OCI-LY1 (cell line): ENCODE results near the gene VTI1B.

Source experiments
- H2AFZ ChIP-seq: fragments of 200-600 bp; sonication (generic), shearing (Covaris generic); 2 replicates; pipeline ENCODE4 v1.6.0; 2014; ENCODE audit warnings: antibody characterized with exemption, mild to moderate bottlenecking, low read length
- H3F3A ChIP-seq: fragments of 200-600 bp; sonication (generic), shearing (Covaris generic); 2 replicates; pipeline ENCODE4 v1.6.0; 2014; ENCODE audit warnings: mild to moderate bottlenecking, antibody characterized with exemption, low read length, moderate library complexity; ENCODE audit not compliant: insufficient read depth
- H3K27ac ChIP-seq: fragments of 200-600 bp; sonication (generic); 2 replicates; pipeline ENCODE4 v1.5.1; 2014; ENCODE audit warnings: low read length, mixed run types, mild to moderate bottlenecking, low read depth; ENCODE audit not compliant: poor library complexity, severe bottlenecking
- H3K27me3 ChIP-seq: fragments of 200-600 bp; sonication (generic); 2 replicates; pipeline ENCODE4 v1.6.0; 2014; ENCODE audit warnings: antibody characterized with exemption, mild to moderate bottlenecking, low read length, moderate library complexity; ENCODE audit not compliant: insufficient read depth
- H3K36me3 ChIP-seq: fragments of 200-600 bp; sonication (generic); 2 replicates; pipeline ENCODE4 v1.6.1; 2014; ENCODE audit warnings: mild to moderate bottlenecking, antibody characterized with exemption, low read length, moderate library complexity, mixed read lengths; ENCODE audit not compliant: insufficient read depth
- H3K4me1 ChIP-seq: fragments of 200-600 bp; sonication (generic); 2 replicates; pipeline ENCODE4 v1.5.1; 2014; ENCODE audit warnings: mild to moderate bottlenecking, low read length, moderate library complexity; ENCODE audit not compliant: insufficient read depth, severe bottlenecking
- H3K4me2 ChIP-seq: fragments of 200-600 bp; sonication (generic), shearing (Covaris generic); 2 replicates; pipeline ENCODE4 v1.6.1; 2014; ENCODE audit warnings: low read length
- H3K4me3 ChIP-seq: fragments of 200-600 bp; sonication (generic); 2 replicates; pipeline ENCODE4 v1.5.1; 2014; ENCODE audit warnings: low read length, low read depth, mild to moderate bottlenecking, mixed read lengths; ENCODE audit not compliant: poor library complexity, severe bottlenecking
- H3K79me2 ChIP-seq: fragments of 200-600 bp; shearing (Covaris generic); 2 replicates; pipeline ENCODE4 v1.6.1; 2016; ENCODE audit warnings: mixed run types, low read length, mixed read lengths; ENCODE audit not compliant: insufficient read depth
- H3K9ac ChIP-seq: fragments of 200-600 bp; sonication (generic), shearing (Covaris generic); 2 replicates; pipeline ENCODE4 v1.6.1; 2014; ENCODE audit warnings: mild to moderate bottlenecking, low read length, mixed read lengths
- H3K9me2 ChIP-seq: fragments of 200-600 bp; sonication (generic), shearing (Covaris generic); 2 replicates; pipeline ENCODE4 v1.6.1; 2014; ENCODE audit warnings: low read depth, mild to moderate bottlenecking, low read length, mixed read lengths
- H3K9me3 ChIP-seq: fragments of 200-600 bp; shearing (Covaris generic); 2 replicates; pipeline ENCODE4 v1.6.1; 2014; ENCODE audit warnings: low read length, mixed read lengths
- H4K20me1 ChIP-seq: fragments of 200-600 bp; sonication (generic), shearing (Covaris generic); 2 replicates; pipeline ENCODE4 v1.6.0; 2016; ENCODE audit warnings: mild to moderate bottlenecking, low read length; ENCODE audit not compliant: insufficient read depth
- CTCF ChIP-seq: fragments of 200-600 bp; sonication (generic), shearing (Covaris generic); IDR thresholded peaks from 2 replicates; pipeline ENCODE4 v1.5.1; 2017; ENCODE audit warnings: mild to moderate bottlenecking, antibody characterized with exemption, low read length, moderate library complexity, mixed read lengths
- EZH2 ChIP-seq: fragments of 200-600 bp; sonication (generic), shearing (Covaris generic); IDR thresholded peaks from 2 replicates; pipeline ENCODE4 v1.8.0; 2017; ENCODE audit warnings: borderline replicate concordance, mixed run types, mild to moderate bottlenecking, antibody characterized with exemption, low read length, moderate library complexity, mixed read lengths

VTI1B gene

DNA sequence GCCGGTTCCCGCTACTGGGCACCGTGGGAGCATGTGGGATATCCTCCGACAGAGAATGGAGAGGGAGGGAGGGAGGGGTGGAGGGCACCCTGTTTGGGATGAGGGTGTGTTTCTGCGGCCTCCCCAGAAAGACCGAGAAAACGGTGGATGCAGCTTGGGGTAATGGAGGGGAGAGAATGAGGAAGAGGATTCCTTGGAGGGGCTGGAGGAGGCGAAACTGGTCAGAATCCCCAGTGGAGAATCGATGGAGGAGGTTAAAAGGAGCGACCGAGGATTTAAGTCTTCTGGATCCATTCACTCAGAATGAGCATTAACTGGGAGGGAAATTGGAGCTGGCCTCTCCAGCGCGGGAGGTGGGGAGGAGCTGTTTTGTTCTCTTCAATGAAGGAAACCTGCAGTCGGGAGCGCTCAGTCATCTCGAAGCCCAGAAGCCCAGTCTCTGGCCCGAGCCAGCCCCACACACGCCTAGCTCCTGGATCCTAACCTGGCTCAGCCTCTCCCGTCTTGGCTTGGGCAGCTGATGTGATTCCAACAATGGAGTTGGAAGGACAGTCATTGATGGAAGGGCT, 54.1 kb downstream of the VTI1B start:
- H3K4me3 ChIP-seq: peak overlapping the region; percentile 71
- no peaks in the 10 kb centered on the region for H3K9me2 ChIP-seq
- peak overlapping the region; percentile 85 for H3K4me2 ChIP-seq
- TF ChIP-seq EZH2 (no peak), CTCF (no peak)
- H4K20me1 ChIP-seq: no peaks in the 10 kb centered on the region
- H3K27me3 ChIP-seq: no peaks in the 10 kb centered on the region
- H3F3A ChIP-seq: no peaks in the 10 kb centered on the region
- H3K79me2 ChIP-seq: no peaks in the 10 kb centered on the region
- peaks cover 26% of the 10 kb centered on the region for H3K4me1 ChIP-seq
- no peaks in the 10 kb centered on the region; the same call in 1 of the 2 replicates for H3K36me3 ChIP-seq
- no peak overlapping the region for H3K27ac ChIP-seq
- peak overlapping the region; percentile 58 for H3K9ac ChIP-seq
- peaks cover 4% of the 10 kb centered on the region; the same call in 1 of the 2 replicates for H3K9me3 ChIP-seq
- 0 out of 2 replicates have a peak overlapping the region, but pooled peaks have one; percentile 80 for H2AFZ ChIP-seq

DNA sequence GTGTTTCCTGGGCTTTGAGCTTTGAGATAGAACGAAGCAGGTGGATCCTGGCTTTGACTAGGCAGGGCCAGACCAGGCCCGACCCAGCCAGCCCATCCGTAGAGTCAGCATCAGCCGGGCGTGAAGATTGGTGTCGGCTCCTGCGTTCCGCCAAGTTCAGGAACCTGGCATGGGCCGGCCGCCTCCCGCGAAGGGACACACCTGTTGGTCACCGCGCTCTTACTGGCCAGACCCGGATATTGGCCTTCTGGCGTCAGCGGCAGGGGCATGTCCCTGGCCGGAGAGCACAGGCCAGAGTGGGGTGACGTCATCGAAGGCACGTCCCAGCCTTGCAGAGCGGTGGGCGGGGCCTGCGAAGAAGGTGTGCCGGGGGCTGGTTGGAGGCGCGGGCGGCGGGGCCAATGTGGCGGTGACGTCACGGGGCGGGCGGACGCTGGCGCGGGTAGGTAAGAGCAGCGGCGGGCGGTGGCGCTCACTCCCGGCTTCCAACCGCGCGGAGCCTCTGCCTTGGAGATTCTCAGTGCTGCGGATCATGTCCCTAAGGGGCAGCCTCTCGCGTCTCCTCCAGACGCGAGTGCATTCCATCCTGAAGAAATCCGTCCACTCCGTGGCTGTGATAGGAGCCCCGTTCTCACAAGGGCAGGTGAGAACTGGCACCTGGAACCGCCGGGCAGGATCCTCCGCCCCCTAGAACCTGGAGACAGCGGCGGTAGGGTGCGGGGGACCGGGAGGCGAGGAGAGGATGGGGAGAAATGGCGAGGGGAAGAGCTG, 54.8 kb downstream of the VTI1B start, which contains the start of gene ARG2:
Gene ARG2 (plus strand): TSS at position 475 of the 771 bp plus-strand sequence. CDS start 58 bp downstream, at position 533.
- peak within 1 kb of the TSS; percentile 85 for H3K4me2 ChIP-seq
- no peak within 1 kb of the TSS for H3K27ac ChIP-seq
- H3K9me2 ChIP-seq: no peaks in the 10 kb centered on the region
- H3K79me2 ChIP-seq: no peaks in the 10 kb centered on the region
- peak; percentile 23; the same call in 1 of the 2 replicates for TF ChIP-seq CTCF
- no peak for TF ChIP-seq EZH2
- H3K27me3 ChIP-seq: no peaks in the 10 kb centered on the region; the same call in 1 of the 2 replicates
- H3F3A ChIP-seq: no peaks in the 10 kb centered on the region
- H3K4me1 ChIP-seq: peaks cover 26% of the 10 kb centered on the region
- H3K9me3 ChIP-seq: no peaks in the 10 kb centered on the region
- H3K9ac ChIP-seq: peak within 1 kb of the TSS; percentile 58
- H2AFZ ChIP-seq: peak within 1 kb of the TSS; percentile 80; the same call in 1 of the 2 replicates
- no peaks in the 10 kb centered on the region for H3K36me3 ChIP-seq
- H4K20me1 ChIP-seq: no peaks in the 10 kb centered on the region
- H3K4me3 ChIP-seq: peak within 1 kb of the TSS; percentile 71

- Histone ChIP-seq H3K9me3 (no peaks in the 10 kb centered on the region), H3K27ac (no peak overlapping the region), H3K4me2 (peak overlapping the region; percentile 85), H3F3A (no peaks in the 10 kb centered on the region), H4K20me1 (no peaks in the 10 kb centered on the region), H3K4me3 (peak overlapping the region; percentile 71), H3K79me2 (no peaks in the 10 kb centered on the region), H3K4me1 (peaks cover 26% of the 10 kb centered on the region), H3K9me2 (no peaks in the 10 kb centered on the region), H3K9ac (no peak overlapping the region), H3K36me3 (no peaks in the 10 kb centered on the region), H3K27me3 (no peaks in the 10 kb centered on the region; the same call in 1 of the 2 replicates), H2AFZ (no peak overlapping the region)
- peak; percentile 71 for TF ChIP-seq CTCF
- no peak for TF ChIP-seq EZH2
These were observed 55.8 kb downstream of the VTI1B start for GRCh38 chr14:67618617-67619063.
